ENCODE measurements around the gene ATRAID.
A peak's percentile ranks its signal among the peaks of the same experiment; 100 is the strongest.

Gene ATRAID

DNA sequence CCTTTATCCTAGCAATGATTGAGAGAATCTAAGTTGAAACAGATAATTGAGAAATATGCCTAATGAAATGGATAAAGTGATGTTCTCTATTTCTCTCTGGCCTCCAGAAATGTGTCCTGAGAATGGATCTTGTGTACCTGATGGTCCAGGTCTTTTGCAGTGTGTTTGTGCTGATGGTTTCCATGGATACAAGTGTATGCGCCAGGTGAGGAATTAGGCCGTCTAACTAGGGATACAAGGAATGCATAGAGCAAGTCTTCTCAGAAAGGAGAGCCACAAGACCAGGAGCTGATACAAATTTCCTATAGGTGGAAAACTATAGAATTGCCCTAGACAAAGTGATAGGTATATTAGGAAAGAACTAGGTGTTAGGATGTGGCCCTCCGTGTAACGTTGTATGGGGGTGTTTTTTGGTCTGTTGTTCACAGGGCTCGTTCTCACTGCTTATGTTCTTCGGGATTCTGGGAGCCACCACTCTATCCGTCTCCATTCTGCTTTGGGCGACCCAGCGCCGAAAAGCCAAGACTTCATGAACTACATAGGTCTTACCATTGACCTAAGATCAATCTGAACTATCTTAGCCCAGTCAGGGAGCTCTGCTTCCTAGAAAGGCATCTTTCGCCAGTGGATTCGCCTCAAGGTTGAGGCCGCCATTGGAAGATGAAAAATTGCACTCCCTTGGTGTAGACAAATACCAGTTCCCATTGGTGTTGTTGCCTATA is 4.7 kb downstream of the ATRAID start:
- DNase-seq (ENCODE audit: low read depth), result no peak
- peak overlapping the region; percentile 92 for H3K4me3 ChIP-seq (ENCODE audit: low read depth, low read length)
- TF ChIP-seq, protein P1, sequence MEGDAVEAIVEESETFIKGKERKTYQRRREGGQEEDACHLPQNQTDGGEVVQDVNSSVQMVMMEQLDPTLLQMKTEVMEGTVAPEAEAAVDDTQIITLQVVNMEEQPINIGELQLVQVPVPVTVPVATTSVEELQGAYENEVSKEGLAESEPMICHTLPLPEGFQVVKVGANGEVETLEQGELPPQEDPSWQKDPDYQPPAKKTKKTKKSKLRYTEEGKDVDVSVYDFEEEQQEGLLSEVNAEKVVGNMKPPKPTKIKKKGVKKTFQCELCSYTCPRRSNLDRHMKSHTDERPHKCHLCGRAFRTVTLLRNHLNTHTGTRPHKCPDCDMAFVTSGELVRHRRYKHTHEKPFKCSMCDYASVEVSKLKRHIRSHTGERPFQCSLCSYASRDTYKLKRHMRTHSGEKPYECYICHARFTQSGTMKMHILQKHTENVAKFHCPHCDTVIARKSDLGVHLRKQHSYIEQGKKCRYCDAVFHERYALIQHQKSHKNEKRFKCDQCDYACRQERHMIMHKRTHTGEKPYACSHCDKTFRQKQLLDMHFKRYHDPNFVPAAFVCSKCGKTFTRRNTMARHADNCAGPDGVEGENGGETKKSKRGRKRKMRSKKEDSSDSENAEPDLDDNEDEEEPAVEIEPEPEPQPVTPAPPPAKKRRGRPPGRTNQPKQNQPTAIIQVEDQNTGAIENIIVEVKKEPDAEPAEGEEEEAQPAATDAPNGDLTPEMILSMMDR (conservative IDR thresholded peaks at IDR 0.05; ENCODE audit: low read depth, low read length), result no peak

DNA sequence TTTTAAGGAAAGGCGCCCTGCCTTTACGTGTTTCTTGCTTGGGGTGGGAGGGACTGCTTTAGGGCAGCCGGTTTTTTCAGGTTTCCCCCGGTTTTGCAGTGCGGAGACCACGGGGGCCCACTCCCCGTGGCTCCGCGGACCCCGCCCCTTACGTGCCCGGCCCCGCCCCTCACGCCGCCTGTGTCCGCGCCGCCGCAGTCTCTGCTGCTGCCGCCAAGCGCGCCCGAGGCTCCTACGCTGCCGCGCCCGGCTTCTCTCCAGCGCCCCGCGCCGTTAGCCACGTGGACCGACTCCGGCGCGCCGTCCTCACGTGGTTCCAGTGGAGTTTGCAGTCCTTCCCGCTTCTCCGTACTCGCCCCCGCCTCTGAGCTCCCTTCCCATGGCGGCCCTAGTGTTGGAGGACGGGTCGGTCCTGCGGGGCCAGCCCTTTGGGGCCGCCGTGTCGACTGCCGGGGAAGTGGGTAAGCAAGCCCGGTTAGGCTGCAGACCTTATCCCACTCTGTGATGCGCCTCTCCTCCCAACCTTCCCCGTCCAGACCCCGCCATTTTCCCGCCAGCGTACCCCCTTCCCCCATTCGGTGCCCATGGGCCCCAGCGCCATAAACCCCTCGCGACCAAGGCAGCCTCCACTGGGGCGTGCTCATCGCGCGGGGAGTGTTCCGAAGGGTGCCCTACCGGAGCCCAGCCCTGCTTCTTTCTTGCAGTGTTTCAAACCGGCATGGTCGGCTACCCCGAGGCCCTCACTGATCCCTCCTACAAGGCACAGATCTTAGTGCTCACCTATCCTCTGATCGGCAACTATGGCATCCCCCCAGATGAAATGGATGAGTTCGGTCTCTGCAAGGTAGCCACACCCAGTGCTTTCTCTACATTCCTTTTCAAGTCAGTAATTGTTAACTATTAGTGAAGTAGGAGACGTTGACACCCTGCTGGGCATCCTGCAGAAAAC is 5.6 kb downstream of the ATRAID start, which contains the start of gene CAD:
CAD (plus strand) TSS at position 197 of the 949 bp plus-strand sequence; CDS start at position 380, 183 bp downstream.
- peak within 1 kb of the TSS; percentile 92 for H3K4me3 ChIP-seq (ENCODE audit: low read depth, low read length)
- TF ChIP-seq, protein P1 (conservative IDR thresholded peaks at IDR 0.05; ENCODE audit: low read depth, low read length), result peak; percentile 17

DNA sequence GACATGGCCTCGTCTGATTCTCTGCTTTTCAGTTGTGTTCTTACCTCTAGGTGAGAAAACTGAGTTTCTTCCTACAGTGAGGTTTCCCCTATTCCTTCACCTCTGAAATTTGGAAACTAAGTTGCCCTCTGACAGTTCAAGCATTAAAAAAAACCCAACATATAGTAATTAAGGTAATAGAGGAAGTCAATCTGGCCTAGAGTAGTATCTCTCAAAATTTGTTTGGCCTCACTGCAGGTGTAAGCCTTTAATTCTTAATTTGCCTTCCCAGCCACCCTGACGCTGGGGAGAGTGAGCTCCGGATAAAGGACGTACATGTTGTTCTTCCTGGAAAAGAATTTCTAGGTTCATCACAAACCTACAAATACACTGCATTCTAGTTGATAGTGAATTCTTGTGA is 6.8 kb downstream of the ATRAID start:
- TF ChIP-seq, protein P1 (conservative IDR thresholded peaks at IDR 0.05; ENCODE audit: low read depth, low read length), result no peak
- no peak overlapping the region for H3K4me3 ChIP-seq (ENCODE audit: low read depth, low read length)
- no peak for DNase-seq (ENCODE audit: low read depth)

More for the DNA sequence above, 5.6 kb downstream of the ATRAID start, which contains the start of gene CAD:
- peak; percentile 89 for DNase-seq (ENCODE audit: low read depth)

DNA sequence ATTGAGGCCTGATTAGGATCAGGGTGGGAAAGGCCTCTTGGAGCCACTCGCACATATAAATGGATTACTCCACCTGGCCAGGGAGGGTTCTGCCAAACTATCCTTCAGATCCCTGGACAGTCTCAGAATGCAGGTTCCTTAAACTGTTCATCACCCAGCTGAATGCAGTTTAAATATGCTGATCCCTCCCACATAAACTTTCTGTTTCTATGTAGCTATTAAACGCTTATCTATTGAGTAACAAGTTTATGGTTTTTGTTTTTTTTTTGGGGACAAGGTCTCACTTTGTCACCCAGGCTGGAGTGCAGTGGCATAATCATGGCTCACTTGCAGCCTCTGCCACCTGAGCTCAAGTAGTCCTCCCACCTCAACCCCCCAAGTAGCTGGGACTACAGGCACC is 7.2 kb downstream of the ATRAID start:
- H3K4me3 ChIP-seq (ENCODE audit: low read depth, low read length), result no peak overlapping the region
- TF ChIP-seq, protein P1 (conservative IDR thresholded peaks at IDR 0.05; ENCODE audit: low read depth, low read length), result no peak
- no peak for DNase-seq (ENCODE audit: low read depth)

DNA sequence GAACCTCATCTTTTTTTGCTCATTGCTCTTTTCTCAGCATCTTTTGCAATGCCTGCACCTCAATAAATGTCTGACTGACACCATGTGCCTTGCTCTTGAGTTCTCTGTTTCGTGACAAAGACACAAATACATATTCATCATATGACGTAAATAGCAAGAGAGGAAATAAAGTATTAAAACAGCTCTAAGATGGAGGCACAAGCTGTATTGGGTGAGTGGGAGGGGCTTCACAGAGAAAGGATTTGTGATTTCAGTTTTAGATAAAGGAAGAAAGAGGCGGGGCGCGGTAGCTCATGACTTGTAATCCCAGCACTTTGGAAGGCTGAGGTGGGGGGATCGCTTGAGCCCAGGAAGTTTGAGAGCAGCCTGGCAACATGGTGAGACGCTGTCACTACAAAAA is 8.2 kb downstream of the ATRAID start:
- TF ChIP-seq, protein P1 (conservative IDR thresholded peaks at IDR 0.05; ENCODE audit: low read depth, low read length), result no peak
- H3K4me3 ChIP-seq (ENCODE audit: low read depth, low read length), result no peak overlapping the region
- no peak for DNase-seq (ENCODE audit: low read depth)

DNA sequence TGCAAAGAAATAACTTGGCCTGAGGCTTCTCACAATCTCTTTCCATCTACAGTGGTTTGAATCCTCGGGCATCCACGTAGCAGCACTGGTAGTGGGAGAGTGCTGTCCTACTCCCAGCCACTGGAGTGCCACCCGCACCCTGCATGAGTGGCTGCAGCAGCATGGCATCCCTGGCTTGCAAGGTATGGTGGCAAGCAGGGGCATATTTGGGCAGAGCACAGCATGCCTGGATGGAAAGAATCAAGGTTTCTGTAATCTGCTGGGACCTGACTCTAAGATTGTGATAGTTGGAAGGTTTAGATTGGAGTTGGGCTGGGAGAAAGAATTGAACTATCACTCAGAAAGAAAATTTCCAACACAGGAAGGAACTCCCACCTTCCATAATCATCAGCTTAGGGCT is 9.3 kb downstream of the ATRAID start:
- TF ChIP-seq, protein P1 (conservative IDR thresholded peaks at IDR 0.05; ENCODE audit: low read depth, low read length), result no peak
- DNase-seq (ENCODE audit: low read depth), result no peak
- H3K4me3 ChIP-seq (ENCODE audit: low read depth, low read length), result no peak overlapping the region

Data from choroid plexus epithelial cell (primary cell).